ACC112 (cell line): ENCODE results near the gene DCP1B.

Experiments used
- H2AFZ ChIP-seq: fragments of 200-600 bp; sonication (generic); one replicate; pipeline ENCODE4 v1.6.0; 2017; ENCODE audit warnings: antibody characterized with exemption, low read length; ENCODE audit not compliant: unreplicated experiment
- H3K27ac ChIP-seq: fragments of 200-600 bp; sonication (generic); 2 replicates; pipeline ENCODE4 v1.5.1; 2014; ENCODE audit warnings: low read depth, mild to moderate bottlenecking, antibody characterized with exemption, low read length, moderate library complexity
- H3K27me3 ChIP-seq: fragments of 200-600 bp; sonication (generic); 2 replicates; pipeline ENCODE4 v1.6.1; 2014; ENCODE audit warnings: mild to moderate bottlenecking, antibody characterized with exemption, low read length, moderate library complexity, mixed read lengths; ENCODE audit not compliant: insufficient read depth
- H3K36me3 ChIP-seq: fragments of 200-600 bp; sonication (generic); 2 replicates; pipeline ENCODE4 v1.6.1; 2016; ENCODE audit warnings: mild to moderate bottlenecking, antibody characterized with exemption, low read length, moderate library complexity, mixed read lengths; ENCODE audit not compliant: insufficient read depth
- H3K4me1 ChIP-seq: fragments of 200-600 bp; sonication (generic); one replicate; pipeline ENCODE4 v1.6.1; 2016; ENCODE audit warnings: low read length, mixed read lengths; ENCODE audit not compliant: insufficient read depth, unreplicated experiment, control insufficient read depth
- H3K4me3 ChIP-seq: fragments of 200-600 bp; sonication (generic); 2 replicates; pipeline ENCODE4 v1.5.1; 2014; ENCODE audit warnings: mild to moderate bottlenecking, low read depth, low read length
- H3K79me2 ChIP-seq: fragments of 200-600 bp; sonication (generic); one replicate; pipeline ENCODE4 v1.6.0; 2016; ENCODE audit warnings: low read length; ENCODE audit not compliant: control insufficient read depth, unreplicated experiment, insufficient read depth

DCP1B gene

DNA sequence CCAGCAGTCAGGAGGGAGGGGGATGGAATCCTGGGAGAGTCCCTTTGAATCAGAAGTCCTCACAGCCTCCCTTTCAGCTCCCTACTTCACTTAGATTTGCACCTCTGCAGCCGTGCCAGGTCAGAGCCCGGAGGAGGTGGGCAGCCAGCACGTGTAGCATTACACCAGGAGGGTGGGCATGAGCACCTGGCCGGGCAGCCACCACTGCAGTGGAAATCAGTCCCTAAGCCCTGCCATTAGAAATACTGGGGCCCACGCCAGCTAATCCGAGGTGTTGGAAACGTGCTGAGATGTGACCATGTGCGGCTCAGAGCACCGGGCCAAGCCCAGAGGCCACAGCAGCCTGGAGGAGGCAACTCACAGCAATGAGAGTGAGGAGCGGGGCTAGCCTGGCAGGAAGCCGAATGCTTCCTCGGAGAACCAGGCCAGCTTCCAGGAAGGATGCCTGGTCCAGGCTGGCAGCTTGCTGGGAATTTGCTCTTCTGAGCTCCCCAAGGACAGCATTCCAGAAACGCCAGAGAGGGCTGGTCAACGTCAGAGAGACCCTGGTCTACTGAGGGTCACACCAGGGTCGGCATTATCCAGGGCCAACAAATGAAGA is 76.4 kb downstream of the DCP1B start:
- H3K4me1 ChIP-seq, result no peaks in the 10 kb centered on the region

GRCh38 chr12:1927051-1927680 is 77.1 kb downstream of the DCP1B start:
- H3K4me3 ChIP-seq, result no peak overlapping the region
- no peak overlapping the region for H2AFZ ChIP-seq
- no peak overlapping the region for H3K27ac ChIP-seq
- H3K27me3 ChIP-seq, result peaks cover 61% of the 10 kb centered on the region
- H3K79me2 ChIP-seq, result no peaks in the 10 kb centered on the region
- H3K36me3 ChIP-seq, result no peaks in the 10 kb centered on the region
- H3K4me1 ChIP-seq, result no peaks in the 10 kb centered on the region

More for the DNA sequence above, 76.4 kb downstream of the DCP1B start:
- H2AFZ ChIP-seq, result no peak overlapping the region
- H3K4me3 ChIP-seq, result no peak overlapping the region
- H3K27me3 ChIP-seq, result peaks cover 59% of the 10 kb centered on the region
- H3K79me2 ChIP-seq, result no peaks in the 10 kb centered on the region
- H3K27ac ChIP-seq, result no peak overlapping the region
- H3K36me3 ChIP-seq, result no peaks in the 10 kb centered on the region

- H3K4me3 ChIP-seq, result no peak overlapping the region
- no peak overlapping the region for H2AFZ ChIP-seq
- no peaks in the 10 kb centered on the region for H3K4me1 ChIP-seq
- peaks cover 61% of the 10 kb centered on the region for H3K27me3 ChIP-seq
- H3K36me3 ChIP-seq, result no peaks in the 10 kb centered on the region
- no peak overlapping the region for H3K27ac ChIP-seq
- no peaks in the 10 kb centered on the region for H3K79me2 ChIP-seq
Measured at GRCh38 chr12:1926251-1926657, 78.0 kb downstream of the DCP1B start.

DNA sequence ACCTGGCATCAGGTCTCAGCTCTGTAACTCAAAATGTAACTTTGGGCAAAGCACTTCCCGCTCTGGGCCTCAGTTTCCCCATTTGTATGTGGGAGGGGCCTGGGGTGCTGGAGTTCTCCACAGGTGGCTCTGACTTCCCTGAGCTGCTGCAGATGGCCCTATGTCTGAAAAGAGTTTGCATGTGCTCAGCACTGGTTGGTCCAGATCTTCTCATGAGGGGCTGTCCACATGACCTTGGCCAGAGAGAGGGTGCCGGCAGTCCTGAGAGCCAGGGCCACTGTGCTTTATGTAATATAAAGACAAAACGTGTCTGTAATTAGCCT is 78.6 kb downstream of the DCP1B start:
- peaks cover 61% of the 10 kb centered on the region for H3K27me3 ChIP-seq
- no peak overlapping the region for H3K27ac ChIP-seq
- H3K79me2 ChIP-seq, result no peaks in the 10 kb centered on the region
- H3K36me3 ChIP-seq, result no peaks in the 10 kb centered on the region
- no peaks in the 10 kb centered on the region for H3K4me1 ChIP-seq
- H2AFZ ChIP-seq, result no peak overlapping the region
- H3K4me3 ChIP-seq, result no peak overlapping the region

DNA sequence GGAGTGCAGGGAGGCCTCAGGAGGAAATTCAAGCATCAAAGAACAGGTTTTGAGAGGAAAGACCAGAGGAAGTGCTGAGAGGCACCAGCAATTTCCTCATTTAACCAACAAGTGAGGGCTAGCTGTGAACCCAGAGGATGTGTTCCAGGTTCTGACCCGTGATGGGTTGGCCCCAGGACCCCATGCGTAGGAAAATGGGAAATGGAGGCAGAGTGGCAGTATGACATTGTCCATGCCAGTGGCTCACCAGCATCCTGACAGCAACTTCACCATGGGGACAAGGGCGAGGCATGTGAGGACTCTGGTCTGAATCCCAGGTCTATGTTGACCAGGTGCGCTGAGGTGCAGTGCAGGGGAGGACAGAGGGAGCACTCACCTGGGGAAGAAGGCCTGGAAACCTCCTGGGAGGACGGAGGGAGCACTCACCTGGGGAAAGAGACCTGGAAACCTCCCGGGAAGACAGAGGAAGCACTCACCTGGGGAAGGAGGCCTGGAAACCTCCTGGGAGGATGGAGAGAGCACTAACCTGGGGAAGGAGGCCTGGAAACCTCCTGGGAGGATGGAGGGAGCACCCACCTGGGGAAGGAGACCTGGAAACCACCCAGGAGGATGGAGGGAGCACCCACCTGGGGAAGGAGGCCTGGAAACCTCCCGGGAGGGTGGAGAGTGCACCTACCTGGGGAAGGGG is 79.1 kb downstream of the DCP1B start:
- Histone ChIP-seq H3K4me1 (no peaks in the 10 kb centered on the region), H3K4me3 (no peak overlapping the region), H3K79me2 (no peaks in the 10 kb centered on the region), H3K36me3 (no peaks in the 10 kb centered on the region), H3K27ac (no peak overlapping the region), H2AFZ (no peak overlapping the region), H3K27me3 (peaks cover 61% of the 10 kb centered on the region)

DNA sequence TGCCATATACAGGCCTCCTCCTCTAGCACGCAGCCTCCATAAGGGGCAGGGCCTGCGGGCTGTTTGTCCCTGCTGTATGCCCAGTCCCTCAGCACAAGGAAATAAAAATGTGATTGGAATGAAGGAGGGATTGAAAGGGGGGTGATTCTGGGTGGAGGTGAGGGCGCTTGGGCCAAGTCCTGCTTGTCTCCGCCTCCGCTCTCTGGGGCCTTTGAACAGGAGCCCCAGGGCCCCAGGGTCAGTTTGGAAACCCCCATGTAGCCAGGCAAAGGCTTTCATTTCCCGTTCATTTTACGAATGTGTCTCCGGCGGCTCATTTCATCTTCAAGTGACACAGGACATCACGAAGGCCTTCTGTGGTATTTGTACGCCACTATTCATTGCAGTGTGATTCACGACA is 81.3 kb downstream of the DCP1B start:
- Histone ChIP-seq H2AFZ (no peak overlapping the region), H3K4me3 (no peak overlapping the region), H3K4me1 (no peaks in the 10 kb centered on the region), H3K36me3 (no peaks in the 10 kb centered on the region), H3K27me3 (peaks cover 50% of the 10 kb centered on the region), H3K79me2 (no peaks in the 10 kb centered on the region), H3K27ac (no peak overlapping the region)

- no peaks in the 10 kb centered on the region for H3K36me3 ChIP-seq
- H3K27me3 ChIP-seq, result peaks cover 50% of the 10 kb centered on the region
- no peaks in the 10 kb centered on the region for H3K4me1 ChIP-seq
- no peak overlapping the region for H3K4me3 ChIP-seq
- no peak overlapping the region for H2AFZ ChIP-seq
- no peak overlapping the region for H3K27ac ChIP-seq
- H3K79me2 ChIP-seq, result no peaks in the 10 kb centered on the region
Measured at GRCh38 chr12:1922075-1922709, 82.1 kb downstream of the DCP1B start.

DNA sequence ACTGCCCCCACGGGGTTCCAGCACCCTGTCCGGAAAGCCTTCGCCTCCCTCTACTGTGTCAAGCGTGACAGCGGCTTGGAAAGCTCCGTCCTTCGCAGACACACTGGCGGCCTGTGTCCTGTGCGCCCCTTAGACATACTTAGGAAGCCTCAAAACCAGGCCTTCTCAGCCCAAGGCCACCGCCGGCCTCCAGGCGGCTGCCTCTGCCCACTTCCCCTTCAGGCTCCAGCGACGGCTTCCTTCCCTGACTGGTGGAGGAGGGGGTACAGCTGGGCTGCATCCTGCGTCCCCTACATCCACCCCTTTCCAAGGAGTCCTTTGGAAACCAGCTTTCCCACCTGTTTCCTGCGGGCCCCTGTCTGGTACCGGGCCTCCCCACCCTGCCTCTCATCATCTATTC is 83.3 kb downstream of the DCP1B start:
- Histone ChIP-seq H3K36me3 (no peaks in the 10 kb centered on the region), H3K79me2 (no peaks in the 10 kb centered on the region), H3K4me1 (no peaks in the 10 kb centered on the region), H3K27me3 (peaks cover 49% of the 10 kb centered on the region), H3K27ac (no peak overlapping the region), H3K4me3 (no peak overlapping the region), H2AFZ (no peak overlapping the region)

- Histone ChIP-seq H3K4me3 (no peak overlapping the region), H3K27me3 (peaks cover 49% of the 10 kb centered on the region), H2AFZ (no peak overlapping the region), H3K27ac (no peak overlapping the region), H3K4me1 (no peaks in the 10 kb centered on the region), H3K79me2 (no peaks in the 10 kb centered on the region), H3K36me3 (no peaks in the 10 kb centered on the region)
Measured at GRCh38 chr12:1920436-1920835, 83.8 kb downstream of the DCP1B start.

GRCh38 chr12:1919763-1920162 is 84.5 kb downstream of the DCP1B start:
- no peaks in the 10 kb centered on the region for H3K4me1 ChIP-seq

DNA sequence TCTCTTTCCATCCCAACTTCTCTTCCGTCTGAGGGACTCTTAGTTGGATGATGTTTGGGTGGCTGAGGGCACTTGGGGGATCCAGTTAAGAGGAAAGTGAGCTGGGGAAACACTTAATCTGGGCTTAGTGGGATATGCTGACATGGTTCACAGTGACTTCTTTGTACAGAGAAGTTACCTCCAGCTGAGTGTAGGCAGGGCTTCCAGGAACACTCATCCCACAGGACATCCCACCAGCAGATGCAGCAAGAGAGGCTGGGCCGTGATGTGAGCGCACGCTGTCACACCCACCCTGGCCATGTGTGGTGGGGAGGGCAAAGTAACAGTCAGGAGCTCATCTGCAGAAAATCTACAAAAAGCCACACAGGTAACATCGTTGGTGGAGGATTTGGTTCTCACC is 85.0 kb downstream of the DCP1B start:
- no peak overlapping the region for H3K27ac ChIP-seq
- no peak overlapping the region for H2AFZ ChIP-seq
- H3K4me3 ChIP-seq, result no peak overlapping the region
- H3K4me1 ChIP-seq, result no peaks in the 10 kb centered on the region
- no peaks in the 10 kb centered on the region for H3K79me2 ChIP-seq
- no peaks in the 10 kb centered on the region for H3K36me3 ChIP-seq
- peaks cover 51% of the 10 kb centered on the region for H3K27me3 ChIP-seq

More at GRCh38 chr12:1919763-1920162, 84.5 kb downstream of the DCP1B start:
- Histone ChIP-seq H3K27me3 (peaks cover 49% of the 10 kb centered on the region), H3K27ac (no peak overlapping the region), H3K79me2 (no peaks in the 10 kb centered on the region), H2AFZ (no peak overlapping the region), H3K4me3 (no peak overlapping the region), H3K36me3 (no peaks in the 10 kb centered on the region)
